Measurements from ENCODE around the gene CNTNAP2.

DNA sequence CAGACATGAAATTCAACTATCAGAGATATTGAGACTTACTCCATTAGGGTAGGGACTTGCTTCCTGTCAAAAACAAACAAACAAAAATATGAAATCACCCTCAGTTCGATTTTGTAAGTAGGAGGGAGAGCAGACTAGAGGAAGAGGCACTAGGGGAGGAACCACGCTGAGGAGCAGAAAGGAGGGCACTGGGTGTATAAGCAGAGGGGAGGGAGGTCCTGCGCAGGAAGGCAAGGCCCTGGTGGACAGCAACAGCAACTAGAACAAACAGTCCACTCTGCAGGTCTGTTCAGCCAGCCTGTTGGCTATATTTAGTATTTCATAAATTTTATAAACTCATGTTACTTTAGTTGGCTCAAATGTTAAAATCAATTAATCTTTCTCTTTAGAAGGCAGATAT is 1536.9 kb downstream of the CNTNAP2 start:
- TF ChIP-seq MEF2D (tag; conservative IDR thresholded peaks at IDR 0.05; ENCODE audit: low read depth), result no peak
- no peak for TF ChIP-seq POLR2A (conservative IDR thresholded peaks at IDR 0.05)
